B cell (primary cell): ENCODE data around the gene CRNKL1. TPM values are rescaled to one million over a fixed set of nuclear protein-coding genes. Genes with fewer than 3 reads are reported as not detected.

Experiments
- ATAC-seq: fragments of 200-7000 bp; cut with Tn5 transposase; one replicate; pipeline ENCODE4 v1.10.0; 2021; ENCODE audit warnings: low read depth, mild to moderate bottlenecking, moderate number of reproducible peaks, moderate library complexity
- CTCF ChIA-PET: fragments of 350-600 bp; sonication (Branson Sonifier 250); formaldehyde crosslinking; loops from one replicate; lab custom pipeline; 2021; ENCODE audit warnings: antibody characterized with exemption, inconsistent platforms; lab: Charles Lee
- POLR2A ChIA-PET: fragments of 350-600 bp; sonication (Branson Sonifier 250); formaldehyde crosslinking; loops from one replicate; lab custom pipeline; 2021; ENCODE audit warnings: antibody characterized with exemption; lab: Charles Lee
- DNase-seq: peaks from one replicate; pipeline ENCODE4 v3.0.0; 2013
- H2AFZ ChIP-seq: 2 replicates; pipeline ENCODE4 v1.6.1; 2012; ENCODE audit warnings: mild to moderate bottlenecking, low read depth, low read length; ENCODE audit not compliant: insufficient read depth, poor library complexity, severe bottlenecking
- H3K27ac ChIP-seq, 2 donors: 1 replicate in 1 of 2; 2 replicates in 1 of 2; pipeline ENCODE4 v1.5.1; 2012 to 2013; ENCODE audit warnings: low read length in 2 of 2, mild to moderate bottlenecking in 2 of 2, moderate library complexity in 1 of 2
- H3K27me3 ChIP-seq, 4 experiments: fragments of 200-600 bp in 1 of 4; sonication (generic) in 1 of 4; replicated peaks in 1 of 4; 1 replicate in 2 of 4; 2 replicates in 2 of 4; pipeline versions ENCODE4 v1.6.1 to v1.7.0; 2013 to 2016; ENCODE audit warnings: low read length in 3 of 4, mild to moderate bottlenecking in 2 of 4, mixed read lengths in 1 of 4, moderate library complexity in 1 of 4; ENCODE audit not compliant: insufficient read depth in 4 of 4, control insufficient read depth in 3 of 4; ENCODE audit errors: control extremely low read depth in 1 of 4
- H3K36me3 ChIP-seq, 2 experiments: replicated peaks in 1 of 2; 1 replicate in 1 of 2; 2 replicates in 1 of 2; pipeline versions ENCODE4 v1.6.1 to v1.7.1; 2013; ENCODE audit warnings: low read length in 1 of 2; ENCODE audit not compliant: insufficient read depth in 2 of 2, control insufficient read depth in 1 of 2; ENCODE audit errors: control extremely low read depth in 1 of 2, extremely low read depth in 1 of 2
- H3K4me1 ChIP-seq, 2 donors: fragments of 200-600 bp in 1 of 2; sonication (generic) in 1 of 2; 1 replicate in 1 of 2; 2 replicates in 1 of 2; pipeline versions ENCODE4 v1.5.1 to v1.6.1; 2013 to 2017; ENCODE audit warnings: low read length in 2 of 2; ENCODE audit not compliant: control insufficient read depth in 2 of 2, insufficient read depth in 2 of 2
- H3K4me2 ChIP-seq: replicated peaks from 2 replicates; pipeline ENCODE3; 2012; ENCODE audit warnings: mild to moderate bottlenecking, low read depth, low read length; ENCODE audit not compliant: poor library complexity, severe bottlenecking
- H3K4me3 ChIP-seq, 5 experiments: fragments of 200-600 bp in 1 of 5; sonication (generic) in 1 of 5; 1 replicate in 3 of 5; 2 replicates in 2 of 5; pipeline versions ENCODE4 v1.5.1 to v1.7.0; 2011 to 2016; ENCODE audit warnings: low read length in 4 of 5, mild to moderate bottlenecking in 4 of 5, low read depth in 2 of 5, control low read depth in 1 of 5, moderate library complexity in 1 of 5; ENCODE audit not compliant: insufficient read depth in 1 of 5; ENCODE audit errors: control extremely low read depth in 1 of 5, extremely low read depth in 1 of 5
- H3K79me2 ChIP-seq: fragments of 200-600 bp; sonication (generic); one replicate; pipeline ENCODE4 v1.6.0; 2016; ENCODE audit warnings: low read length; ENCODE audit not compliant: control insufficient read depth, insufficient read depth
- H3K9ac ChIP-seq: fragments of 200-600 bp; sonication (generic); 2 replicates; pipeline ENCODE4 v1.6.1; 2017; ENCODE audit warnings: mild to moderate bottlenecking, low read length, moderate library complexity
- H3K9me3 ChIP-seq, 3 donors: one replicate each; pipeline versions ENCODE4 v1.6.1 to v1.7.1; 2013; ENCODE audit warnings: low read length in 2 of 3; ENCODE audit not compliant: control insufficient read depth in 2 of 3, insufficient read depth in 1 of 3; ENCODE audit errors: control extremely low read depth in 1 of 3
- H4K20me1 ChIP-seq: 2 replicates; pipeline ENCODE4 v1.6.0; 2012; ENCODE audit warnings: mild to moderate bottlenecking, low read length; ENCODE audit not compliant: insufficient read depth, control insufficient read depth, poor library complexity, severe bottlenecking
- H3K27ac Mint-ChIP-seq: one replicate; pipeline ENCODE4 v1.8.0; 2021; ENCODE audit warnings: mixed read lengths
- H3K27me3 Mint-ChIP-seq: one replicate; pipeline ENCODE4 v1.8.0; 2021; ENCODE audit warnings: mixed read lengths
- H3K4me1 Mint-ChIP-seq: one replicate; pipeline ENCODE4 v1.8.0; 2021; ENCODE audit warnings: mixed read lengths
- H3K4me3 Mint-ChIP-seq: one replicate; pipeline ENCODE4 v1.8.0; 2021; ENCODE audit warnings: mixed read lengths
- H3K9me3 Mint-ChIP-seq: one replicate; pipeline ENCODE4 v1.8.0; 2022; ENCODE audit warnings: mixed read lengths; ENCODE audit not compliant: insufficient read depth
- EZH2 ChIP-seq: IDR thresholded peaks from 2 replicates; pipeline ENCODE4 v1.6.1; 2012; ENCODE audit warnings: borderline replicate concordance, low read depth, mild to moderate bottlenecking, moderate library complexity, low read length; ENCODE audit not compliant: insufficient read depth, poor library complexity, severe bottlenecking
- WGBS: methylation state at CpG from one replicate; pipeline ENCODE4 v1.1.5; 2013; ENCODE audit warnings: missing lambda C conversion rate; ENCODE audit not compliant: insufficient coverage; 5-methylcytosine and 5-hydroxymethylcytosine counted together
- intact Hi-C: fragments of 100-400 bp; cut with micrococcal nuclease; formaldehyde crosslinking; loops from one replicate; pipeline ENCODE4 v1.10.0; 2022
- polyA plus RNA-seq: library from polyadenylated mRNA; depleted of rRNA; stranded (reverse); fragments of >200 nt; gene quantifications from 2 replicates; pipeline ENCODE4 v1.2.3, GENCODE V29; 2012
- total RNA-seq, 2 donors: library from RNA; stranded (reverse); fragments of 120-200 nt in 1 of 2; gene quantifications; 1 replicate in 1 of 2; 2 replicates in 1 of 2; pipeline versions ENCODE4 v1.2.3 to v1.2.4, GENCODE V29; 2013 to 2022
- TF ChIP-seq, protein P1 (sequence below): fragments of 200-600 bp; IDR thresholded peaks from one replicate; pipeline ENCODE4 v1.8.0; 2022; ENCODE audit warnings: antibody characterized with exemption, mild to moderate bottlenecking

Gene CRNKL1
- total and polyA plus RNA-seq, 2 donors (not counting 1 experiment from before 2014, with no cell fraction given), result 3.9 to 25.5 TPM

DNA sequence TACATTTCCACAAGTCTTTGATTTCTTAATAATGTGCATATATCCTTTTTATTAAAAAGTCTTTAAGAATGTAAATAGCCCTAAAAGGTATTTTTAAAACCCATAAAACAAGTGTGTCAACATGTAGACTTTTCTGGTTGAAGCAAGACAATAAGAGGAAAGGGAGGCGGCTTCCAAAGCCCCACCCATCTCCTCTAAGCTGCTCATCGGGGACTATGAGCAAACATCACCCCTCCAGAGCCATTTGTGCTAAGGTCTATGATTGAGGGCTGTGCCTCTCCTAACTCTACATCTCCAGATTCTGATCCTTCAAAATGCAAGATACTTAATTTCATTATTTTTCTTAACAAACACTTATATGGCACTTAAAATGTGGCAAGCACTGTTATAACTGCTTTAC, 37.6 kb downstream of the CRNKL1 start:
- ATAC-seq (no peak), DNase-seq (no peak)
- Histone ChIP-seq H3K9me3 (no peaks in the 10 kb centered on the region), H3K27ac (no peak overlapping the region), H3K36me3 (peaks cover 0 to 4% of the 10 kb centered on the region in 2 experiments), H3K79me2 (peaks cover 46% of the 10 kb centered on the region), H3K4me2 (no peak overlapping the region), H3K4me3 (no peak overlapping the region), H2AFZ (no peak overlapping the region), H3K27me3 (peaks cover 0 to 8% (median 3%) of the 10 kb centered on the region in 4 experiments), H4K20me1 (peaks cover 13% of the 10 kb centered on the region), H3K9ac (no peak overlapping the region), H3K4me1 (peaks cover 12 to 22% of the 10 kb centered on the region in 2 donors)
- intact Hi-C loops, result loop anchor here (5.0 to 10.0 kb wide), 6 partner anchors 200 to 1730 kb away; partner anchors contain the start of genes KIZ, SEC23B, SMIM26 and XRN2
- peaks cover 13% of the 10 kb centered on the region for H3K27me3 Mint-ChIP-seq
- H3K9me3 Mint-ChIP-seq, result no peaks in the 10 kb centered on the region
- CTCF ChIA-PET, result interaction anchor here (0.9 to 2.1 kb wide), 3 partner anchors 308 to 352 kb away, joined by 3 to 5 read pairs (median 4); no protein-coding TSS in a partner anchor
- H3K4me1 Mint-ChIP-seq, result peaks cover 26% of the 10 kb centered on the region
- POLR2A ChIA-PET, result no interaction called here
- no CpG with 5 or more reads among the region's 2 CpGs for WGBS
- TF ChIP-seq, protein P1, sequence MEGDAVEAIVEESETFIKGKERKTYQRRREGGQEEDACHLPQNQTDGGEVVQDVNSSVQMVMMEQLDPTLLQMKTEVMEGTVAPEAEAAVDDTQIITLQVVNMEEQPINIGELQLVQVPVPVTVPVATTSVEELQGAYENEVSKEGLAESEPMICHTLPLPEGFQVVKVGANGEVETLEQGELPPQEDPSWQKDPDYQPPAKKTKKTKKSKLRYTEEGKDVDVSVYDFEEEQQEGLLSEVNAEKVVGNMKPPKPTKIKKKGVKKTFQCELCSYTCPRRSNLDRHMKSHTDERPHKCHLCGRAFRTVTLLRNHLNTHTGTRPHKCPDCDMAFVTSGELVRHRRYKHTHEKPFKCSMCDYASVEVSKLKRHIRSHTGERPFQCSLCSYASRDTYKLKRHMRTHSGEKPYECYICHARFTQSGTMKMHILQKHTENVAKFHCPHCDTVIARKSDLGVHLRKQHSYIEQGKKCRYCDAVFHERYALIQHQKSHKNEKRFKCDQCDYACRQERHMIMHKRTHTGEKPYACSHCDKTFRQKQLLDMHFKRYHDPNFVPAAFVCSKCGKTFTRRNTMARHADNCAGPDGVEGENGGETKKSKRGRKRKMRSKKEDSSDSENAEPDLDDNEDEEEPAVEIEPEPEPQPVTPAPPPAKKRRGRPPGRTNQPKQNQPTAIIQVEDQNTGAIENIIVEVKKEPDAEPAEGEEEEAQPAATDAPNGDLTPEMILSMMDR, result no peak
- TF ChIP-seq EZH2, result no peak
- H3K4me3 Mint-ChIP-seq, result no peak overlapping the region
- no peak overlapping the region for H3K27ac Mint-ChIP-seq

DNA sequence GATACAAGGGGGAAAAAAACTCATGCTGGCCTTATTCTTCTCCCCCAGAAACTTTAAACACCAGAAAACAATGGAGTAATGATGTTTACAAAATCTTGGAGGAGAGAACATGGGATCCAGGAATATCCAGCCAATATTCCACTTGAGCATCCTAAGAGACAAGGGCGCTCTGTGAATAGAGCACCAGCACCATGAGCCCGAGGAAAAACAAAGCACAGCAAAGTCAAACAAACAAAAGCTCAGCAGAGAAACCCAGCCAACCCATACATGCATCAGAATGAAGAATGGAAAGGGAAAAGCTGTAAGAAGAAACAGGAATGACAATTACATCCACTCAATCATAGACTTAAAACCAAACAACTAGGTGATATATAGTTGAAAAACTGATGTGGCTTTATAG, 39.7 kb downstream of the CRNKL1 start:
- Histone ChIP-seq H3K4me1 (peaks cover 0 to 7% of the 10 kb centered on the region in 2 donors), H3K9ac (no peak overlapping the region), H4K20me1 (no peaks in the 10 kb centered on the region), H3K9me3 (no peaks in the 10 kb centered on the region), H2AFZ (no peak overlapping the region), H3K27me3 (peaks cover 0 to 8% (median 3%) of the 10 kb centered on the region in 4 experiments), H3K27ac (no peak overlapping the region), H3K4me2 (no peak overlapping the region), H3K4me3 (no peak overlapping the region), H3K79me2 (peaks cover 25% of the 10 kb centered on the region), H3K36me3 (no peaks in the 10 kb centered on the region)
- Mint-ChIP-seq H3K9me3 (no peaks in the 10 kb centered on the region), H3K4me3 (no peak overlapping the region), H3K4me1 (peaks cover 8% of the 10 kb centered on the region), H3K27me3 (peaks cover 23% of the 10 kb centered on the region), H3K27ac (no peak overlapping the region)
- no CpG with 5 or more reads among the region's 2 CpGs for WGBS
- DNase-seq (no peak), ATAC-seq (no peak)
- TF ChIP-seq, protein P1, result no peak
- TF ChIP-seq EZH2, result no peak
- POLR2A ChIA-PET, result no interaction called here
- CTCF ChIA-PET, result interaction anchor here (0.6 to 0.9 kb wide), 2 partner anchors 18 to 19 kb away, joined by 4 read pairs; no protein-coding TSS in a partner anchor
- intact Hi-C loops, result loop anchor here (10.0 kb wide), 3 partner anchors 198 to 1728 kb away; partner anchors contain the start of genes SMIM26 and ZNF133
